SHP77 (cell line): Measurements from ENCODE around the gene CNTNAP4.

Experiments
- DNase-seq, 2 experiments: peaks; one replicate each; lab custom pipeline; 2025; lab: John Stamatoyannopoulos, UW

The CNTNAP4 gene

GRCh38 chr16:76396977-76397376, 119.8 kb downstream of the CNTNAP4 start:
- no peak for DNase-seq

DNA sequence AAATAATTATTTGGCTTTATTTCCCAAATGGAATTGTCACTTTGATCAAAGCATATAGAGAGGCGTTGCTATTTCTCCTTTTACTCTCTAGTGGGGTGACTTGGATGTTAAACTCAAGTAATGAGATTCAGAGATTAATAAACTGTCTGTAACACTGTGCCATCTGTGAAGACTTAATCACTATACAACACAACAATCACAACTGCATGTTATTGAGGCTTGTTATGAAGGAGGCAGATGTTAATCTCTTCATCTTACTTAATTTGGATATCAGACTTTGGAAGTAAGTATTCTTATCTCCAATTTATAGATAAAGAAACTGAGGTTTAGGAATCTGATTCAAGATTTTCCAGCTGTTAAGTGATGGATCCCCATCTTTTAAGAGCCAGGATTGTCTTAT, 132.5 kb downstream of the CNTNAP4 start:
- DNase-seq, result no peak

GRCh38 chr16:76421571-76421970, 144.4 kb downstream of the CNTNAP4 start:
- no peak for DNase-seq

DNA sequence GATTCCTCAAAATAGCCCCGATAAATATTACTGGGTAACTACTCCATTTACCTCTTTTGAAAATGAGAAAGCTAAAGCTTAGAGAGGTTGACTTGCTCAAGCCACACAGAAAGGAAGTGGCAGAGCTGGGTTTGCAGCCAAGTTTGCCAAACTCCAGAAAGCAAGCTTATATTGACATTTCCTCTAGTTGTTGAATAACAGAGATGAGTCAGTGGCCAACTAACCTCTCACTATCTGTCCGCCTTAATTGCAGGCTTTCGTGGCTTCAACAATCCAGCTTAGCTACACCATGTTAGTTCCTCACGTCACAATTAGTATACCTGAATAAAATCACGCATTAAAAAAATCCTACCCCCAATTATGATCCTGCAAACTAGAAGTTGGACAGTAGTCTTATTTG, 151.7 kb downstream of the CNTNAP4 start:
- DNase-seq, result peak; percentile 23 to 32

DNA sequence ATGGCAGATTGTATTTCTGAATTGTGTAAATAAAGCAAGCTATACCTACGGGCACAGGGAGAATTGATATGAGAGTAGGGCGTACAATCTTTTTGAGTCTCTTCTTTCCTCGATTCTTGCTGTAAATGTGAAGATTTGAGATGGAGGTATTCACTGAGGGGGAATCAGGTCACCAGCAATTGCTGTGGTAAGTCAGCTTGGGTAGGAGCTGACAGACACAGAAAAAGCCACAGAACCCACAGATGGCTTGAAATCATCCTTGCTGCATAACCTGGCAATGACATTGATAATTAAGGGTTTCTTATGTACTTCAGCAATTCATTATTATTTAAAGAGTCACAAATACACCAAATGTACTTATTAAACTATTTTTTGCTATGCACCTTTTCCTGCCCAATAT, 164.2 kb downstream of the CNTNAP4 start:
- DNase-seq, result no peak

- DNase-seq, result no peak
Observed at GRCh38 chr16:76441876-76442275, 164.7 kb downstream of the CNTNAP4 start.

DNA sequence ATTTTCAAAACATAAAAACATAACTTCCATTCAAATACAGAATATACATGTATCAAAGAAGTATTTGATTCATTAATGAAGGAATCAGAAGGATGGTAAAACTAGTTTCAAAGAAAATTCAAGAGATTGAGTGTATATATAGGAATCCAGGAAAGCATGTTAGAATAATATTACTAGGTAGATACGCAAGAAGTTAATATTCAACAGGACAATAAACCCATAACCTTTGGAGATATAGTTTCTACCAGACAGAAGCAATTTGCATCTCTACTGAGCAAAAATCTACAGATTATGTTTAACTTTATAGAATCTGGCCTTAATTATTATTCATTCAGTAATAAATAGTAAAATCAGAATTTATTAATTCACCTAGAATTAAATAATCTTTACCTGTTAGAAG, 166.8 kb downstream of the CNTNAP4 start:
- no peak for DNase-seq

DNA sequence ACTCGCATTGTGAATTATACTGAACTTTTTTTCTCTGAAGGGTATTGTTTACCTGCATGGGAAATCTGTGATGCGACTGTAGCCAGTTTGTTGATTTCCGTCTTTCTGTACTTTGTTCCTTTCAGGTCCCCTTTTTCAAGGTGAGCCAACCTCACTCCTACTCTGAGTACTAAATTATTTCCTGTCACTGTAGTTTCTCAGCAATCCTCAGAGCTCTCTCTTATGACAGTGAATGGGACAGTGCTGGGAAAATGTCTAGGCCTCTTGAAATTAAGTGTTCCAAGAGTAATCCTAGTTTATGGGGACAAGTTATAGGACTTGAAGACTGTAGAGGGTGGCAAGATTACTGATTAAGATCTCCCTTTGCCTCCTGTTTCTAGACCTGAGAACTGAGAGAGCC, 167.6 kb downstream of the CNTNAP4 start:
- DNase-seq, result no peak

DNA sequence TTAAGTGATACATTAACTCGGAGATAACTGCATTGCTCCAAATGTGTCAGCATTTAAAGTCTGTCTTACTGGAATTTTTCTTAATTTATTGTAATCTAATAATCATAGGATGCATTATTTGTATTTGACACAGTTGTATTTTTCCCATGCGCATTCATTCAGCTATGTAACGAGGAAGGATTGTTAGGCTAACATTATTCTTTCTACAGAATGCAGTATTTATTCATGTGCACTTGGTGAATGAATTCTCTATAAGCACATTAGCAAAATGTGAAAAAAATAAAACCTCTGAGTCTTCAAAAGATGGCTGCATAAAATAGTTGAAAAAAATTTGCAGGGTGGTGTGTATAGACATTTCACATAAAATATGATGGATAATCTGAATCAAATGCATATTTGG, 168.6 kb downstream of the CNTNAP4 start:
- no peak for DNase-seq

GRCh38 chr16:76446251-76446650, 169.1 kb downstream of the CNTNAP4 start:
- DNase-seq, result no peak

GRCh38 chr16:76450890-76451289, 173.7 kb downstream of the CNTNAP4 start:
- no peak for DNase-seq

DNA sequence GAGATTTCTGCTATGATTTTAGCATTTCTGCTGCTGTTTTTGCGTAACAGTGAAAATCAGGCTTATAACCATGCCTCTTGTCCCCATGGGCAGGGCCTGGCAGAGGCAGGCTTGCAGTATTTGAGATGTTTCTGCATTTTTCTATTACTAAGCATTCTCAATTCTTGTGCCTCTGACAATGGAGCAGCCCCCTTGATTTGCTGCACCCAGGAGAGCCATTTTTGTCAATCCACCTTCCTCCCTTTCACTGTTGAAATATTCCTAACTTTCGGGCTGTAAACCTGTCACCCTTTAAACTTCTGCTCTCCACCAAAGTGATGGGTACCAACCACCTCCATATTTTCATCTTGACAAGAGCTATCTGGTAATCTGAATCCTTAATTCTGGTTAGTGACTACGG, 178.1 kb downstream of the CNTNAP4 start:
- no peak for DNase-seq

DNA sequence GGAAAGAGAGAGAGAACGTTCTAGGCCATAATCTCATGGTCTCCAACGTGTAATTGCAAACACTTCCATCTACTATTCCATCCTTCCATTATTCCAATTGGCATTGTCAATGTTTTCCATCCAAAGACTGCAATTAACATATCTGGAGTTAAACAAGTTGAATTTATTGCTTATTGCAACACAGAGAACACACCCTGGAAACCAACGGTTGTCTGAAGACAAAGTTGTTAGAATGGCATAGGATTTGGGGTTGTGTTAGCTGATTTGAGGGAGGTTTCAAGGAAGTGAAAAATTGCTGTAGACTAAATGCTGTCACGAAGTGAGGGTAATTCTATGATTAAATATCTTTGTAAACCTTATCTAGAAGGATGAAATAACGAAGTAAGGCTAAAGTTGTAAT, 178.8 kb downstream of the CNTNAP4 start:
- no peak for DNase-seq

GRCh38 chr16:76459111-76459510, 181.9 kb downstream of the CNTNAP4 start:
- no peak for DNase-seq

DNA sequence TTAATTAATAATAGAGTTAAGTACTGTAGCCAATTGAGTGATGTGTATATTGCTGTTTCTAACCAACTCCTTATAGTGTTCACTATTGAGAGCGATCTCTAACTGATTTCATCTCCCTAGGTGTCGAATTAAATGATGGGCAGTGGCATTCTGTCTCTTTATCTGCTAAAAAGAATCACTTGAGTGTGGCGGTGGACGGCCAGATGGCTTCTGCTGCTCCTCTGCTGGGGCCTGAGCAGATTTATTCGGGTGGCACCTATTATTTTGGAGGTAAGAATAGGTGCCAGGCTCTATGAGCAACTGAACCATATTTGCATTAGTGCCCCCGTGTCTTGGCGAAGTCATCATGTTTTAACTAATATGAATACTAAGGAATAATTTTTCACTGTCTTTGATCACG, 184.6 kb downstream of the CNTNAP4 start:
- DNase-seq, result no peak

DNA sequence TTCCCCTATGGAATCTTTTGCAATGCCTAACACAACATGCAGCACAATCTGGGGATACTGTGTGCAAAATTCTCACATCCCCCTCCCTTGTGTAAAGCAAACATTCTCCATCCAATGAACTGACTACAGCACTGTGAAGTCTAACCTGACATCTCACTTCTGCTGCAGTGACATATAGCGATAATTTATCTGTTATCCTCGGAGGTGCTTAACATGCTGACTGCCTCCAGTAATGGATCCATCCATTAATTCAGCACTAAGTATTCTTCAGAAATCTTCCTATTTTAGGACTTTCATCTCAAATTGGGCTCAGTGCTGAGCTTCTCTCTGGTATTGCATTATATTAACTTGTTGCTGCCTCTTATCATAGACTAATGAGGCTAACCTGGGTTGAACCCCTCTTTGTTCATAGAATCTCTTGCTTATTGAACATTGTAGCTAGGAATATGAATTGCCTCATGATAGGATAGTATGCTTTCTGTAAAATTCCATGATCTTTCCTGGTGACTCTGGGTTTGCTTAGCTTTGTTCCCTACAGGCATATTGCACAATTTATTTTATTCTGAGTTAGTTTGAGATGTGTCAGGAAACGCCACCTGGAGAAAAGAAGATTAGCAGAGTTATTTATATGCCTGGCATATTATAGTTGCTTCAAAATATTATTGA, 187.9 kb downstream of the CNTNAP4 start:
- DNase-seq, result no peak

DNA sequence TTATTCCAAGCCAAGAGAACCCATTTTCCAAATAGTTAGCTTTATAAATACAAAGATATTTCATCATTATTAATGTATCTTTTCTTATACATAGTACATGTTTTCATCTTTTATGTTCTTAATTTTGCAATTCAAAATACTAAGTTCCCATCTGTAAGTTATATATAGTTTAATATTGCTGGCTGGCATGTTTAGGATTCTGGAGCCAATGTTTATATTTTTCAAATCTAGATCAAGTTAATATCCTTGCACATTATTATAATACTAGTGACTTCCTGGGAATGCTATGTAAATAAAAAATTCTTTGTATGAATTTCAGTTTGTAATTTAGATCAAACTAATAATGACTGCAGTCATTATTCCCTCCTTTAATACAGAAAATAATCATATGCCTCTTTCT, 189.7 kb downstream of the CNTNAP4 start:
- no peak for DNase-seq

GRCh38 chr16:76474048-76474447, 196.8 kb downstream of the CNTNAP4 start:
- no peak for DNase-seq

GRCh38 chr16:76478105-76478504, 200.9 kb downstream of the CNTNAP4 start:
- no peak for DNase-seq

GRCh38 chr16:76483307-76483909, 206.2 kb downstream of the CNTNAP4 start:
- no peak for DNase-seq

GRCh38 chr16:76484020-76484419, 206.8 kb downstream of the CNTNAP4 start:
- no peak for DNase-seq

- no peak for DNase-seq
Observed at GRCh38 chr16:76486740-76487139, 209.5 kb downstream of the CNTNAP4 start.

DNA sequence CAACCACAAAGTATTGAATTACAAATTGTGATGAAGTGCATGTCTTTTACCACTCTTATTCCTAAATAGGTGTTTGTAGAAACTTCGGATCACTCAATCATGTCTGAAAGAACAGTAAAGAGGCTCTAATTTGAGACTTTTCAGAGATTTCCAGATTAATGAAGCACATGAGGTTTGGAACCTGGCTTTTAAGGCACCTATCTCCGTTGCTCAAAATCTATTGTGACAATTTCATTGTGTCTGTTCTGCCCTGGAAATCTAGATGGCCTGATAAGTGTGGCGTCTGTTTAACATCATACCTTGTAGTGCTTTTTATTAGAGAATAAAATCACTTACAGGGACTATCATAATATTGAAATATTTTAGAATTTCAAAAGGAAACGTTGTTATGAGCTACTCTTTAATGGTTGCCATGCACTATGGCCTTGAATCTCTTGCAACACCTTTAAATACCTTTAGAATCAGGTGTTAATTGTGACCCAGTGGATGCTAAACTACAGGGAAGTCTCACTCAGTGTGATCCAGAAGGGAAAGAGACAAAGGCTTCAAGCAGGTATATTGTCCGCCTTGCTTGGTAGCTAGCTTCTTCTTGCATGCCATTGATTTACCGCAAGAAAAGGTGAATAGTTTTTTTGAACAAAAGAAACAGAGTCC, 210.3 kb downstream of the CNTNAP4 start:
- DNase-seq, result no peak

DNA sequence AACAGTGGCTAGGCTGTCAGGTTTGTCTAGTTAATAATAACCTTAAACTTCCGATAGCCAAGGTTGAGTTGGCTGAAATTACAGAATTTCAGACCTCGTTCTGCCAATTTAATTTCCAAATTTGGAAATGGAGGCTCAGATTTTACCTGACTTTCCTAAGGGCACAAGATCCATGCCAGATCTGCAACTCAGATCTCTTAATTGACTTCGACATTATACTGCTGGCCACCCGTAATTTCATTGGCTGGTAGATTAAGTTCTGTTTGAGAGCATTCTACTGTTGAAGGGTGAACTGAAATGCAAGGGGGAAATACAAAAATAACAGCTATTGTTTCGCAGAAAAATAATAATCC, 210.8 kb downstream of the CNTNAP4 start:
- no peak for DNase-seq
